Stimulated activated CD4-positive, alpha-beta T cell treated with anti-CD3 and anti-CD28 coated beads, Interleukin-1b, Interleukin-23, amount 100 ng/mL, for 48 hours (primary cell): ENCODE results near the gene WDR12.
A peak's percentile ranks its signal among the peaks of the same experiment; 100 is the strongest.
"Not testable (repeated sequence)": the region's sequence is repeated elsewhere in the genome, so short reads cannot be mapped to it uniquely, and the experiment has no call there.

Experiments used
- DNase-seq: peaks from one replicate; pipeline ENCODE4 v3.0.0-alpha.2; 2020

Gene WDR12

DNA sequence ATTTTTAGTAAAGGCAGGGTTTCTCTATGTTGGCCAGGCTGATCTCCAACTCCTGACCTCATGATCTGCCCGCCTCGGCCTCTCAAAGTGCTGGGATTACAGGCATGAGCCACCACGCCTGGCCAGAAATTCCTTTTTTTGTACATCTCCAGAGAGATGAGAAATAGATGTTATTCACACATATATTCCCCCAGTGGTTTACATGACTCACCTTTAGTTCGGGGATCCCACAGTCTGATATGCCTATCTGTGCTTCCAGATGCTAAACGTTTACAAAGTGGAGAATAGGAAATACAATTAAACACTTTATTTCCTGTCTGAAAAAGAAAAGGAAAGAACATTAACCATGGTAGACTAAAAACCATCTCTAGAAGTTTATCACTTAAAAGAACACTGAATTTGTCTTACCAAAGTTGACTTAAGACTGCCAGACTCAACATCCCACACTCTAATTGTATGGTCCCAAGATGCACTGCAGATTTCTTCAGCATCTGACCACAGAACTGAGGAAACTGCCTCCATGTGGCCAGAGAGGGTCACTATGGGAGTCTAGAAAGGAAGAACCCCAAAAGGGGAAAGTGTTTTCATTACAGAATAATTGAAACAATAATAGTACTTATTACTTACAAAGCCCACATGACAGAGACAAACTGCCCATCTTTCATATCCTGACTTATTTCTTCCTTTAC is 27.3 kb downstream of the WDR12 start:
- DNase-seq = no peak

DNA sequence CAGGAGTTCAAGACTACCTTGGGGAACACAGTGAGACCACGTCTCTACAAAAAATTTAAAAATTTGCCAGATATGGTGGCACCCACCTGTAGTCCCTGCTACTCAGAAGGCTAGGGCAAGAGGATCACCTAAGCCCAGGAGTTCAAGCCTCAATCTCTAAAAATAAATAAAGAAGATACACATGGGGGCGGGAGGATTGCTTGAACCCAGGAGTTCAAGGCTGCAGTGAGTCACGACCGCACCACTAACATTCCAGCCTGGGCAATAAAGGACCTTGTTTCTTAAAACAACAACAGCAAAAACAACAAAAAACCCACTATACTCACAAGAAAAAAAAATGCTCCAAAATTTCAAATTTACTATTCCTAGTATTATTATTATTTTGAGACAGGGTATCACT is 29.9 kb downstream of the WDR12 start:
- no peak for DNase-seq

GRCh38 chr2:202877699-202878098 is 33.8 kb downstream of the WDR12 start:
- no peak for DNase-seq

GRCh38 chr2:202871300-202872141 is 40.0 kb downstream of the WDR12 start, which contains the start of gene ICA1L:
Gene ICA1L, minus strand, starts transcription at chr2:202871766. Its CDS starts 42,757 bp downstream, at chr2:202829009.
- DNase-seq = peak; percentile 44

DNA sequence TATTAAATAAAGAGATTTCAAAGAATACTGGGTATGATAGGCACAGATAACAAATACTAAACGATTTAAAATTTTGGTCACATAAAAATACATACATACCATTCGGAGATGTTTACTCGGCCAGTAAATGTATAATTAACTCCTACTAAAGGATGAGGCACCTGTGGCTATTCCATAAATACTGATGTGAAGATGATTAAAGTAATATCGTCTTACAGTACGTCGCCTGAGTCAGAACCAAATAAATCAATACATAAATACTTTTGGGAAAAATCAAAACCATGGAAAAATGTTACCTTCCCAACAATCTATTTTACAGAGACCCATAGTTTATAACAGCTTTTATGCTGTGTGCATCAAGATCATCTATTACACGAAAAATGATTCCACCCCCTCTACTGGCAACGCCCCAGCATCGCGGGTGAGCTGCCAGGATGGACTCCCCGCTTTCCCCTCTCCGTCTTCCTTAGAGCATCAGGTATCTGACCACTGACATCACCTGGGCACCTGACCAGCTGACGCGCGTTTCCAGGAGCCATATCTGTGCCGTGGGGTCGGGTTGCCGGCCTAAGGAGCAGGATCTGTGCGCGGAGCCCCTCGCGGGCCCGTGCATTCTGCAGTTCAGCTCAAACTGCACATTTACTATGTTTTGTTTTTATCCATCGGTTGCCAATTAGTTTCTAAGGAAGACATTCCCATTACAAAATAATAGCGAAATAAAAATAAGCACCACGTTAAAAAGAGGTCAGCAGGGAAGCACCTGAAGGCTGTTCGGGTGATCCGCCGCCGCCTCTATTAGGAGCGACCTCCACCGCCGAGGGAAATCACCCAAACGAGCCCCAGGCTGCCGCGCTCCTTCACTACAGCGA is 40.8 kb downstream of the WDR12 start:
- peak; percentile 60 for DNase-seq

- no peak for DNase-seq
Observed at GRCh38 chr2:202861987-202862386, 49.5 kb downstream of the WDR12 start.

GRCh38 chr2:202858601-202859000 is 52.9 kb downstream of the WDR12 start:
- DNase-seq = no peak

GRCh38 chr2:202849343-202849742 is 62.1 kb downstream of the WDR12 start:
- DNase-seq = not testable (repeated sequence)

- no peak for DNase-seq
Observed at GRCh38 chr2:202848813-202849212, 62.7 kb downstream of the WDR12 start.

DNA sequence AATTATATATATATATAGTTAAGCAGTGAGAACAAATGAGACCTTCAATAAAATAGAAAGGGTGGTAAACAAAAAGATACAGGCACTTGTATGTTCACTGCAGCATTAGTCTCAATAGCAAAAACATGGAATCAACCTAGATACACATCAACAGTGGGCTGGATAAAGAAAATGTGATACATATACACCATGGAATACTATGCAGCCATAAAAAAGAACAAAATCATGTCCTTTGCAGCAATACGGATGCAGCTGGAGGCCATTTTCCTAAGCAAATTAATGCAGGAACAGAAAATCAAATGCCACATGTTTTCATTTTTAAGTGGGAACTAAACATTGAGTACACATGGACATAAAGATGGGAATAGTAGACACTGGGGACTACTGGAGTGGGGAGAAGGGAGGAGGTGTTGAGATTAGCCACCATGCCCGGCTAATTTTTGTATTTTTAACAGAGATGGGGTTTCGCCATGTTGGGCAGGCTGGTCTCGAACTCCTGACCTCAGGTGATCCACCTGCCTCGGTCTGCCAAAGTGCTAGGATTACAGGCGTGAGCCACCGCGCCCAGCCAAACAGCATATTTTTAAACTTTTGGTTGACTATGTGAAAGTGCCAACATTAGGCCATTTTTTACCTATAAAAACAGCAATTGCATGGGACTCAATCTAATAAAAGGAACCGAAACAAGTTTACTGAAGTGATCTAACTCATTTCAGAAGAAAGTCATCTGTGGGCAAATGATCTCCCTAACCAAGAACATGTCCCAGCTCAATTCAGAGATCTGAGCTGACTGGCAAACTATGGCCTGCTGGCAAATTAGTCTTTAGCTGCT is 63.6 kb downstream of the WDR12 start:
- DNase-seq = no peak

DNA sequence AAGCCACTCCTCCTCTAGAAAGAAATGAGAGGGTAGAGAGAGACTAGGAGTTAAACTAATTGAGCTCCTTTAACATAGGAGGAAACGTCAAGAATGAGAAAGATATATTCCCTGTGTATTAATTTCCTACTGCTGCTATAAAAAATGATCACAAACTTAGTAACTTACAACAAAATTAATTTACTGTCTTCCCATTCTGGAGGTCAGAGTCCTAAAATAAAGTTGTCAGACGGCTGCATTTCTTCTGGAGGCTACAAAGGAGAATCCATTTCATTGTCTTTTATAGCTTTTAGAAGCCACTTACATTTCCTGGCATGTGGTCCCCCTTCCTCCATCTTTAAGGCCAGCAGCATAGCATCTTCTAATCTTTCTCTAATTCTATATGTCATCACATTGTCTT is 66.8 kb downstream of the WDR12 start:
- no peak for DNase-seq

GRCh38 chr2:202842690-202843089 is 68.8 kb downstream of the WDR12 start:
- no peak for DNase-seq

DNA sequence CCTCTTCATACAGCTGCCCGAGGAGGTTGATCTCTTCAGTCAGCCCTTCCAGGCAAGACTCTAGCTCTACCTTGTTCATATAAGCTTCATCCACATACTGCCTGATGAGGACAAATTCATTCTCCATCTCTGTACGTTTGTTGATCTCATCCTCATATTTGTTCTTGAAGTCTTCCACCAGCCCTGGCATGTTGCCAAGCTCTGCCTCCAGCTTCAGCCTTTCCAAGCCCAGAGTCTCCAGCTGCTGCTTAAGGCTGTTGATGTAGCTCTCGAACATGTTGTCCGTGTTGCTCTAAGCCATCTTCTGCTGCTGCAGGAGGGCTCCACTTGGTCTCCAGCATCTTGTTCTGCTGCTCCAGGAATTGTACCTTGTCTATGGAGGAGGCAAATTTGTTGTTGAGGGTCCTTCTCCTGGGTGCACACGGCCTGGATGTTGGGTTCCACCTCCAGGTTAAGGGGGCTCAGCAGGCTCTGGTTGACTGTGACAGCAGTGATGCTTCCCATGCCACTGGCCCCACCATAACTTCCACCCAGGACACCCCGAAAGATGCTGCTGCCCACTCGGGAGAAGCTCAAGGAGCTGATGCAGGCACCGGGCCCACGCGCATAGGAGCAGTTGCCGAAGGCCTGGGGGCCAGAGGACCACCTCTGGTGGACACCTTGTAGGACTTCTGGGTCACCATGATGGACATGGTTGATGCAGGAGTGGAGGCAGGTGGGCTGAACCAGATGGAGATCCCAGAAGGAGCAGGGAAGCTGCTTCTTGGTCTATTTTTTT is 70.2 kb downstream of the WDR12 start:
- DNase-seq = no peak

- DNase-seq = peak; percentile 41
Observed at GRCh38 chr2:202831242-202832220, 79.9 kb downstream of the WDR12 start.

GRCh38 chr2:202824901-202825300 is 86.6 kb downstream of the WDR12 start:
- no peak for DNase-seq
